Neural cell (in vitro differentiated cells): ENCODE results near the gene PTPRB. TPM values are rescaled to one million over a fixed set of nuclear protein-coding genes. Genes with fewer than 3 reads are reported as not detected.

Source experiments
- H2AFZ ChIP-seq: fragments of 200-600, 300-800 bp; sonication (generic), shearing (Covaris generic); 2 replicates; pipeline ENCODE4 v1.6.0; 2014; ENCODE audit warnings: low read depth, mild to moderate bottlenecking, antibody characterized with exemption, low read length, moderate library complexity
- H3F3A ChIP-seq: fragments of 200-600 bp; shearing (Covaris generic); 2 replicates; pipeline ENCODE4 v1.6.1; 2016; ENCODE audit warnings: mild to moderate bottlenecking, moderate library complexity, mixed read lengths, antibody characterized with exemption, low read length; ENCODE audit not compliant: insufficient read depth, poor library complexity, severe bottlenecking
- H3K27ac ChIP-seq: fragments of 200-600, 300-800 bp; sonication (generic), shearing (Covaris generic); 2 replicates; pipeline ENCODE4 v1.5.1; 2014; ENCODE audit warnings: mild to moderate bottlenecking, low read length, moderate library complexity
- H3K27me3 ChIP-seq: fragments of 300-800, 200-600 bp; sonication (generic), shearing (Covaris generic); 2 replicates; pipeline ENCODE4 v1.6.0; 2014; ENCODE audit warnings: mild to moderate bottlenecking, low read depth, low read length, moderate library complexity; ENCODE audit not compliant: insufficient read depth
- H3K36me3 ChIP-seq: fragments of 300-800, 200-600 bp; sonication (generic), shearing (Covaris generic); 2 replicates; pipeline ENCODE4 v1.5.1; 2014; ENCODE audit warnings: mild to moderate bottlenecking, antibody characterized with exemption, low read length, moderate library complexity; ENCODE audit not compliant: insufficient read depth
- H3K4me2 ChIP-seq: fragments of 300-800, 200-600 bp; sonication (generic), shearing (Covaris generic); 2 replicates; pipeline ENCODE4 v1.6.0; 2014; ENCODE audit warnings: mild to moderate bottlenecking, low read length
- H3K4me3 ChIP-seq: fragments of 300-800, 200-600 bp; sonication (generic), shearing (Covaris generic); 2 replicates; pipeline ENCODE4 v1.5.1; 2014; ENCODE audit warnings: mild to moderate bottlenecking, low read length, moderate library complexity
- H3K79me2 ChIP-seq: fragments of 200-600 bp; shearing (Covaris generic); replicated peaks from 2 replicates; pipeline ENCODE4 v1.6.0; 2014; ENCODE audit warnings: mild to moderate bottlenecking, low read length, moderate library complexity; ENCODE audit not compliant: insufficient read depth
- H3K9ac ChIP-seq: fragments of 300-800, 200-600 bp; sonication (generic), shearing (Covaris generic); 2 replicates; pipeline ENCODE4 v1.6.1; 2016; ENCODE audit warnings: mild to moderate bottlenecking, low read length, mixed read lengths
- H3K9me2 ChIP-seq: fragments of 200-600 bp; shearing (Covaris generic); 2 replicates; pipeline ENCODE4 v1.6.1; 2016; ENCODE audit warnings: mild to moderate bottlenecking, low read length, mixed read lengths; ENCODE audit not compliant: insufficient read depth
- H3K9me3 ChIP-seq: fragments of 200-600, 300-800 bp; sonication (generic), shearing (Covaris generic); 2 replicates; pipeline ENCODE4 v1.6.1; 2016; ENCODE audit warnings: mild to moderate bottlenecking, mixed run types, low read length, moderate library complexity, mixed read lengths
- H4K20me1 ChIP-seq: fragments of 200-600 bp; shearing (Covaris generic); 2 replicates; pipeline ENCODE4 v1.6.1; 2016; ENCODE audit warnings: mild to moderate bottlenecking, mixed run types; ENCODE audit not compliant: insufficient read depth
- CTCF ChIP-seq: fragments of 450-650 bp; IDR thresholded peaks from 2 replicates; pipeline ENCODE4 v1.5.1; 2014; ENCODE audit warnings: antibody characterized with exemption, mild to moderate bottlenecking, moderate library complexity; ENCODE audit not compliant: poor library complexity, severe bottlenecking
- EP300 ChIP-seq: fragments of 450-650 bp; conservative IDR thresholded peaks from 2 replicates; pipeline ENCODE4 v1.6.1; 2014; ENCODE audit warnings: antibody characterized with exemption, mild to moderate bottlenecking, moderate library complexity; ENCODE audit not compliant: poor library complexity, severe bottlenecking
- EZH2 ChIP-seq: fragments of 200-600, 300-800 bp; shearing (Covaris generic), sonication (generic); IDR thresholded peaks from 2 replicates; pipeline ENCODE4 v1.6.1; 2014; ENCODE audit warnings: antibody characterized with exemption, low read length, borderline replicate concordance, mild to moderate bottlenecking; ENCODE audit not compliant: insufficient read depth, poor library complexity, severe bottlenecking
- MXI1 ChIP-seq: fragments of 450-650 bp; conservative IDR thresholded peaks from 2 replicates; pipeline ENCODE4 v1.6.1; 2014; ENCODE audit warnings: antibody characterized with exemption, mild to moderate bottlenecking; ENCODE audit not compliant: poor library complexity, severe bottlenecking
- POLR2AphosphoS5 ChIP-seq: IDR thresholded peaks from 2 replicates; pipeline ENCODE4 v1.6.1; 2012
- RAD21 ChIP-seq: fragments of 450-650 bp; conservative IDR thresholded peaks from 2 replicates; pipeline ENCODE4 v1.6.1; 2014; ENCODE audit warnings: antibody characterized with exemption, mild to moderate bottlenecking, moderate library complexity
- REST ChIP-seq: IDR thresholded peaks from 2 replicates; pipeline ENCODE4 v1.6.1; 2012; ENCODE audit warnings: borderline replicate concordance
- SMC3 ChIP-seq: fragments of 450-650 bp; conservative IDR thresholded peaks from 2 replicates; pipeline ENCODE4 v1.6.1; 2014; ENCODE audit warnings: antibody characterized with exemption, mild to moderate bottlenecking, moderate library complexity; ENCODE audit not compliant: poor library complexity
- TAF1 ChIP-seq: IDR thresholded peaks from 2 replicates; pipeline ENCODE4 v1.6.1; 2012; ENCODE audit warnings: low read depth
- polyA plus RNA-seq: library from polyadenylated mRNA; depleted of rRNA; stranded (reverse); fragments of >200 nt; gene quantifications from 2 replicates; pipeline ENCODE4 v1.2.3, GENCODE V29; 2014

Gene PTPRB
- polyA plus RNA-seq, 1 donor from 2014 or later = 0.26 TPM

GRCh38 chr12:70592664-70593063 is 44.6 kb downstream of the PTPRB start:
- Histone ChIP-seq H3K4me3 (no peak overlapping the region), H3K27ac (no peak overlapping the region), H3K9ac (no peak overlapping the region), H4K20me1 (no peaks in the 10 kb centered on the region), H3F3A (no peaks in the 10 kb centered on the region), H3K9me3 (no peaks in the 10 kb centered on the region), H3K9me2 (no peaks in the 10 kb centered on the region), H2AFZ (no peak overlapping the region), H3K79me2 (no peaks in the 10 kb centered on the region), H3K4me2 (no peak overlapping the region), H3K36me3 (no peaks in the 10 kb centered on the region), H3K27me3 (no peaks in the 10 kb centered on the region)
- TF ChIP-seq EZH2 = no peak
- no peak for TF ChIP-seq MXI1
- no peak for TF ChIP-seq SMC3
- no peak for TF ChIP-seq POLR2AphosphoS5
- no peak for TF ChIP-seq TAF1

GRCh38 chr12:70590549-70591226 is 46.5 kb downstream of the PTPRB start:
- no peak for TF ChIP-seq MXI1
- TF ChIP-seq REST = no peak
- no peak for TF ChIP-seq CTCF
- no peak for TF ChIP-seq SMC3
- TF ChIP-seq EZH2 = no peak
- no peak for TF ChIP-seq RAD21
- TF ChIP-seq POLR2AphosphoS5 = no peak
- no peak for TF ChIP-seq TAF1
- TF ChIP-seq EP300 = no peak
- Histone ChIP-seq H2AFZ (no peak overlapping the region), H3K4me2 (no peak overlapping the region), H3K4me3 (no peak overlapping the region), H3K36me3 (no peaks in the 10 kb centered on the region), H3F3A (no peaks in the 10 kb centered on the region), H3K9me3 (no peaks in the 10 kb centered on the region), H3K9me2 (no peaks in the 10 kb centered on the region), H4K20me1 (no peaks in the 10 kb centered on the region), H3K79me2 (no peaks in the 10 kb centered on the region), H3K27ac (no peak overlapping the region), H3K9ac (no peak overlapping the region), H3K27me3 (no peaks in the 10 kb centered on the region)
